HG03558 (cell line): ENCODE data around the gene MBNL1.
A peak's percentile ranks its signal among the peaks of the same experiment; 100 is the strongest.
"Not testable (repeated sequence)": the region's sequence is repeated elsewhere in the genome, so short reads cannot be mapped to it uniquely, and the experiment has no call there.

Experiments
- ATAC-seq: cut with Tn5 transposase; IDR thresholded peaks from one replicate; pipeline ENCODE4 v1.9.1; 2021; ENCODE audit warnings: moderate number of reproducible peaks; ENCODE audit not compliant: unreplicated experiment; ENCODE audit errors: extremely low read depth

Gene MBNL1

DNA sequence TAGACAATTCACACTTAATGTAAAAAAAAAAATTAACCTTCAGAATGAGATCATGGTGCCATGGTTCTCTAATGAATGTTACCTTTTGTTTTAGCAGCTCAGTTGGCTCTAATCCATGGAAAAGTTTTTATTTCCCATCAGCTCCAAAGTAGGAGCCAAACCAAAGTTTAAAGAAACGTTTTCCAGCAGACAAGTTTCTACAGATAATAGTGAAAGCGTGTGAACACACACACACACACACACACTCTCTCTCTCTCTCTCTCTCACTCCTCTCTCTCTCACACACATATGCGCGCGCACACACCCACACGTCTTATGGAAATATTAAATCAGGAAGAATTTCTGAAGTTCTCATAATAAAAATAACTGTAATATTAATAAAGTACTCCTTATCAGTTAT, 46.9 kb downstream of the MBNL1 start:
- no peak for ATAC-seq

DNA sequence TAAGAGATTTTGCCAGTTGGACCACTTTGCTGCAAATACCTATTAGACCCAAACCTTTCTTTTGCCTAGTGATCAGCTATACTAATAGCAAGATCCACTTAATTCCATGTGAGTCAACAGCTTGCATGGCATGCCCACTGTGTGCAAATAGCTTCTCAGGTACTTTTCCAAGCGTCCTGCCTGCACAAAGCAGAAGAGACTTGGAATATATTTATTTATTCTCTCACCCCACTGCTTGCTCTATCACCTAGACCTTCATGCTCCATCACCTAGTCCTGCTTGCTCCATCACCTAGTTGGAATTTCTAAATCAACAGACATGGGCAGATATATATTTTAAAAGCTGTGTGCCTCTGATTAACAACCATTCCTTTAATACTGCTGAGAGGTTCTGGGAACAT, 47.6 kb downstream of the MBNL1 start:
- no peak for ATAC-seq

DNA sequence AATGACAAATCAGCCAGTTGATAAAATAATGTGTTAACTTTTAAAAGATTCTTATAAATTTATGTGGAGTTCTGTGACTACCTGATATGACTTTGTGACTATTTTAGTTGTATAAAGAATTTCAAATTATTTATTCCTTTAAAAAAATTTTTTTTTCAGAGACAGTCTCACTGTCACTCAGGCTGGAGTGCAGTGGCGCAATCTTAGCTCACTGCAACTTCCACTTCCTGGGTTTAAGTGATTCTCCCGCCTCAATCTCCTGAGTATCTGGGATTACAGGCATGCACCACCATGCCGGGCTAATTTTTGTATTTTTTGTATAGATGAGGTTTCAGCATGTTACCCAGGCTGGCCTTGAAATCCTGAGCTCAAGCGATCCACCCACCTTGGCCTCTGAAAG, 48.5 kb downstream of the MBNL1 start:
- ATAC-seq, result no peak

DNA sequence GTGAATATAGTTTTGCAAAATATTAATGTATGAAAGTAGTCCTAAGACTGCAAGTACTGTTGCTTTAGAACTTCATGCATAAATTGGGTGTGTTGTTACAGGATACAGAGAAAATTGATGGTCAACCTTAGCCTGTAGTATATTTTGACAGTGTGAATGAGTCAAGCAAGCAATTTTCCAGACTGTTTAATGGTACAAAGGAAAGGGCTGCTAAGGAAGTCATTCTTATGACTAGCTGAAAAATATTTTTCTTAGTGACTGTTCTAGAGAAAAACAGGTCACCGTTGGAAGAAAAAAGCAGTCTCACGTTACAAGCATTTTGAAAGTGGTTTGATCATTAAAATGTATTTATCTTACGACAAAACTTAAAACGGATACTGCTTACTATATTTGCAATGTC, 49.2 kb downstream of the MBNL1 start:
- no peak for ATAC-seq

DNA sequence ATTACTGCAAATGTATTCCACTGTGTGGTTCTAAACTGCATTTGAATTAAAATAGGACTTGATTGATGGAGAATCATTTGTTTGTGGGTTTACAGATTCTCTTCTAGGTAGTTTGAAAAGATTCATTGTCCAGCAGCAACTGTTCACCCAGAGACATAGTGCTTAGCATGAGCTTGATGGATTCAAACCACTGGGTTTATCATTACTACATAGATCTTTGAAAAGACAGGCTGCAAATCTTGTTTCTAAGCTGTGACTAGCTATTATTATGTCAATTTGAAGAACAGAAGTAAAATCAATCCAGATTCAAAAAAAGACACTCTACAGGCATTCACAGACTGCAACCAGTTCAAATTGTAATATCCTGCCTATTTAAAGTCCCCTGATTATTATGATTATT, 49.8 kb downstream of the MBNL1 start:
- ATAC-seq, result no peak

DNA sequence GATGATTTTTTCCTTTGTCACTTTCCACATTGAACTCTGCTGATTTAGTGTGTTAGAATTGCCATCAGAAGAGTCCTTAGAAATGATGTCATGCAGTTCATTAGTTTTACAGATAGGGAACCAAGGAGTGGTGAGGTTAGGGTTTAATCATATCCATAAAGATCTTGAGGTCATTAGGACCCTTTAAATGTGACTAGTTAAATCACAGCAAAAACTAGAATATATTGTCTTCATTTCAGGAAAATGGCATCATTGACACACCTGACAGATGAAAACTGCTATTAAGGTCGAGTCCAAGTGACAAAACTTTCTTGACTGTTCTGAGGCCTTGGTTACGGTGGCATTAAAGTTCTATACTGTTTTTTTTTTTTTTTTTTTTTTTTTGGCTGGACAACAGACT, 50.5 kb downstream of the MBNL1 start:
- no peak for ATAC-seq

DNA sequence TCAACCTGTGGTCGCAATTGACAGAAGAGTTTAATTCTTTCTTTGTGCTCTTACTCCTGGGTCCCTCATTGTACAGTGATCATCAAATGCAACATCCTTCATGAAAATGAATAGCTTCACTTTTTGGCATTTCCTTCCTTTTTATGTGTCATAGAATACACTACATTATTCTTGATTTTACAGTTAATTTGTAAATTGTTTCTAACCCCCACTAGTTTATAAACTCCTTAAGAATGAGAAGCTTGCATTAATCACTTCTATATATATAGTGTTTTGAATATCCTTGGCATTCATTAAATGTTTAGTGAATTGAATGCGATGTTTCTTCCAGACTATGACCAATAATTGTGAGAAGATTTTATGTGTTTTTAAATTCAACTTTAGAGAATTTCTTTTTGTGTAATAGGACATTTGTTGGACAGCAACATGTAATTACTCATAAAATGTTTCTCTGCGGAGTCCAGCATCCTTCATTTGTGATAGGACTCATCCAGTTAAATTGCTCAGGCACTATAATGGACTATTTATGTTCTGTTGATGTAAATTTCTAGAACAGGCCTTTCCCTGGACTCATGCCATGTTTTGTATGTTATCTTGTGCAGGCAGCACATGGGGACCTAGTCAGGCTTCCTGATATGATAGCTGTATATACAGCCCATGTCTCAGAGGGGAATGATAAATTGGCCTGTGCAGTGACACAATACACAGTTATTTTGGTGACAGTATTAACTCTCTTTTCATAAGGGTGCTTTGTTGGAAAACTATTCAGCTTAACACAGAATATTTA, 51.3 kb downstream of the MBNL1 start:
- ATAC-seq, result no peak

DNA sequence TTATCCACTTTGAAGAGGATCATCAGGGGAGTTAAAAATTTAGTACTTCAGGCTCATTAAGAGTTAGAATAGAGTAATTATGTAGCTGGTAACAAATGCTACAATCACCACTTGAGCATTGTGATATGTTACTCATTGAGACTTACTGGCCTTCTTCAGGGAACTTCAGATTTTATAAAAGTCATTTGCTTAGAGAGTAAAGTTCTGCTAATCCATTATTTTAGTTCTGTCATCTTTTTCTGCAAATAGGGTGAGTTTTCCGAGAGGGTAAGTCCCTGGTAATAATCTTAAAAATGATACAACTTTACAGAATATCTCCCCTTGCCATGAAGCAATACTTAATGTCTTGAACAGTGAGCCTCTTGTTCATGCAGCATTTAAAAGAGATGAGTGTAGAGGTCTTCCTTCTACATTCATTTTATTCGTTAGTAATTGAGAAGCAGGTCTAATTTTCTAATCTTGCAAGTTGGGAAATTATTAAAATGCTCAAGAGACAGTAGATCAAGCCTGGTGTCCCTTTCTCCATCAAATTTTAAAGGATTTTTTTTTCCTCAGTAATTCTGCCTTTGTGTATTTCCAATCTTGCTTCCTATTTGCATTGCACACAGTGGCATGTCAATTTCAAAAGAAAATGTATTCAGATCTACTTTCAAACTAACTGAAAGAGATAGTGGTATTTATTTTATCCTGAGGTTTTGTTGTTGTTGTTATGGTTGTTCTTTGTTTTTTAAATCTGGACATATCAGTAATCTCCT, 52.6 kb downstream of the MBNL1 start:
- ATAC-seq, result no peak

DNA sequence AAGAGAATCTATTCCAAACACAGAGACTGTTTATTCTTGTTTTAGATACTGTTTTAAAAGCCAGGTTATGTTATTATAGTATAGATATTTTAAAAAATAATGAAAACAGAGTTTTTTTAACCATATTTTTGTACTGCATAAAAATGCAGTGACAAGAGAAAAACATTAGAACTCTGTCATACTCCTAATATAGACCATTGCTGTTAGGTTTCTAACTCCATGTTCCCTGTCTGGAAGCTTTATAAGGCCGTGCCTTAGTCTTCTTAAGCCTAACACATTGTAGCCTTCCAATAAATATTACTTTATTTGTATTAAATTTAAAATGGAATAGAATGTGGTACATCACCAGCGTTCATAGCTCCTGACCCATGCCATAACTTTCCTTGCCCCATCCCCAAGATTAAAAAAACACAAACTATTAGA, 53.2 kb downstream of the MBNL1 start:
- ATAC-seq, result no peak

DNA sequence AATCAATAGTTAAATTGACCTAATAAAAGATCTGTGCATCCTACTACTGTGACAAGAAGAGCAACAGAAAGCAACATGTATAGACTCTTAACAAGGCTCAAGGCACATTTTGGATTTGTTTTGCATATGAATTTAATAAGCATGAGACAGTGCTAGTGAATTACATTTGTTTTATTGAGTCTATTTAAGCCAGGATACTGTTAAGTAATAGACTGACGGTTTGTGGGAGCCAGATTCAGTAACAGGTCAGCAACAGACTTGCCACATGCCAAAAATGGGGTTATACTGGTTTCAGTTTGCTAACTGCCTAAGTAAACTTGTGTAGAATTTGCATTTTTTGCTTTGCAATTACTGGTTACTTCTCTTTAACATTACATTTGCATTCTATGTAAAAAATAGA, 54.0 kb downstream of the MBNL1 start:
- ATAC-seq, result no peak

DNA sequence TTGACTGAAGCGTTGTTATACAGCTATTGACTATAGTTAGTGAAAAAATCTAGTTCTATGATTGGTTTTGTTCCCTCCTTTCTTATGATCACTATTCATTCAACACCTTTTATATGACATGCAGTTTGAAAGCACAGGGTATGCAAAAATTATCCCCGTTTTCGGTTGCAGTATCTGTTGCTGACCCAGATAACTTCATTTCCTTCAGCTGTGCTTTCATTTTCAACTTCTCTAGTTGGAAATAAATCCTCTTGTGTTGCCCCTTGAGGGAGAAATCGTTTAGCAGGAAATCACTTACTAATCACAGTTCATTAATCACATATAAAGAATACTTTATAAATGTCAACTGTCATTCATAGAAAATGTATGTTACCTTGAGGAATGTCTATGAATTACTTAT, 55.1 kb downstream of the MBNL1 start:
- peak; percentile 54 for ATAC-seq

DNA sequence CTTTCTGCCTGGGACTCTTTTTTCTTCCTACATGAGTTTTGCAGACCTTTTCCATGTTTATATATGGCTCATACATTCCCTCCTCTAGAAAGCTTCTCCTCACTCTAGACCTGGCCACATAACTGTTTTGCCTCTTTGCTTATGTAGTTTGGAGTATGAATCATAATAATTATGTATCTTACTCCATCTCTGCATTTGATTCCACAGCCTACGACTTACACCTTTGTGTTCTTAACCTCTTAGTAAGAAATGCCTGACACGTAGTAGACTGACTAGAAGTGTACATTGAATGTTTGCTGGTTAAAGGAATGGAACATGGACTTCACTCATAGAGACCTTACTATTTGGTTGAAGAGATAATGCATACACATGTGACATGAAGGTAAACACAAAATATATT, 56.4 kb downstream of the MBNL1 start:
- ATAC-seq, result no peak

DNA sequence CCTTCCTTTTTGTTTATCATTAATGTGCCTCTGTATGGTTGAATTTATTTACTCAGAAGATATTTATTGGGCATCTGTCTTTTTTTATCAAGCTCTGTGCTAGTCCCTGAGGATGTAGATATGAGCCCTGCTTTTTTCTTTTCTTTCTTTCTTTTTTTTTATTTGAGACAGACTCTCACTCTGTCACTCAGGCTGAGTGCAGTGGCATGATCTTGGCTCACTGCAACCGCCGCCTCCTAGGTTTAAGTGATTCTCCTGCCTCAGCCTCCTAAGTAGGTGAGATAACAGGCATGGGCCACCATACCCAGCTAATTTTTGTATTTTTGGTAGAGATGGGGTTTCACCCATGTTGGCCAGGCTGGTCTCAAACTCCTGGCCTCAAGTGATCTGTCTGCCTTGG, 58.5 kb downstream of the MBNL1 start:
- ATAC-seq, result no peak

DNA sequence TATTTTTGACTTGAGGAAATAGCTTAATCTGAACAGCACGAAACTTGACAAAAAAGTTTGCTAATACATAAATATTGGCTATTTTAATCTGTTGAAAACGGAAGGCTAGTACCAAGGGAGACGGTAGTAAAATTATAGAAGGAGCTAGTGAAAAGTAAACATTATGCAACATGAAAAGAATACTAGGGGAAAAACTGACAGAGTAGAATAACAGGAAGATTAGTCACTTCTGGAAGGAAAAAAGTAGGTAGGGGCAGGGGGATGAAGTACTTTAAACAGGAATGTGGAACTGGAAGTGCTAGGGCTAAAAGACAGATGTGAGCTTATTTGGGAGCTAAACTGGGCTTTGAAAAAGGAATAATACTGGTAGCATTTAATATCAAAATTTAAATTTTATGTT, 60.1 kb downstream of the MBNL1 start:
- no peak for ATAC-seq

DNA sequence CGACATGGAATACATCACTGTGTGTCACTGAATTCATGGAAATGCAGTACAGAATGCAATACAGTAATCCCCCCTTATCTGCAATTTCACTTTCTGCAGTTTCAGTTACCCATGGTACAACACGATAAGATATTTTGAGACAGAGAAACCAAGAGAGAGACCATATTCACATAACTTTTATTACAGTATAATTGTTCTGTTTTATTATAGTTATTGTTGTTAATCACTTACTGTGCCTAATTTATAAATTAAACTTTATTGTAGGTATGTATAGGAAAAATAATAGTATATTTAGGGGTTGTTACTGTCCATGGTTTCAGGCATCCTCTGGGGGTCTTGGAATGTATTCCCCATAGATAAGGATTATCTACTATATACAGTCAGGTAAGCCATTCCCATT, 61.8 kb downstream of the MBNL1 start:
- ATAC-seq, result no peak

DNA sequence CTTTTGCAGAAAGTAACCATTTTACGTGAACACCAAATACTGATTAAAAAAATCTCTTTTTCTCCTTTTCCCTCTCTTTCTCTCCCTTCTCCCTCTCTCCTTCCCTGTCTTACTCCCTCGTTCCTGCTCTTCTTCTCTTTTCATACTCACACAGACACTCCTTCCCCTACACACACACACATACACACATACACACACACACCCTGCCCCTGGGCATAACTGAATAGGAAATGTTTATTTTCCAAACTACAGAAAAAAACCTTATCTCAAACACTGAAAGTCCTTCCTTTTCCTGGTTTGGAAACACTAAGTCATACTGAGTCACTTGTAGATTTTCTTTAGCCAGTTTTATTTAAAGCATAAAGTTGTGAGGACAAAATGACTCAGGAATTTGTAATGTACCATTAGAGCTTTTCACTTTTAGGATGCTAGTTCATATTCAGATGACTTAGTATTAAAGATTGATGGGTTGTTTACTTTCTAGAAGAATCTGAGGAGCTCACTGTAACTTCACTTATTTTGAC, 62.4 kb downstream of the MBNL1 start:
- ATAC-seq, result no peak

DNA sequence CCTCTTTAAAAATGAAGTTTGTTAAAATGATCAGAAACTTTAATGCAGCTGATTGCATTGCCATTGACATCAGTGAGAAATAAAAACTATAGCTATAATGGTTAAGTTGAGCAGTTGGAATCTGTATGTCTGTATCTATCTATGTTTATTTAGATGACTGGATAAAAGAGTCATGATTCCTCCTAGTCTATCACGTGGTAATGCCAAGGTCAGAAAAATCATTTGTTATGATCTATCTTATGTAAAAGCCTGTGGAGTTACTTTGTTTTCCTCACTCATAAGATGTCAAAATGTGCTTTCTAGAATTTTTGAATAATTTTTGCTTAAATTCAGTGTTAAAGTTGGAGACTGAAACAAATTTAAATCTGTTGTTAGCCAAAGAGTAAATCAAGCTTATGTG, 63.3 kb downstream of the MBNL1 start:
- ATAC-seq, result no peak

DNA sequence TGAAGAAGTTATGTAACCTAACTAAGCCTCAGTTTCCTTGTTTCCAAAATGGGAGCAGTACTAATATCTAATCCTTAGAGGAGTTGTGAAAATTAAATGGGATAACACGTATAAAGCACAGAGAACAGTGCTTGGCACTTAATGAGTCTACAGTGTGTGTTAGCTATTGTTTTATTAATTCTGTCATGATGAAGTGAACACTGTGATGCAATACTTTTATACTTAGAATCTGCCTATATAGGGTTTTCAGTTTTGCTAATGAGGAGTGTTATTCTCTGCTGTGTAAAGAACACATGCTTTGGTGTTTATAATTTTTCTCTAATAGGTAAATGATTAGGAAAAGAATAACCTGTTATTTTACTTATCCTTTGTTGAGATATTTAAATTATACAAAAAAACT, 65.2 kb downstream of the MBNL1 start:
- ATAC-seq, result no peak

DNA sequence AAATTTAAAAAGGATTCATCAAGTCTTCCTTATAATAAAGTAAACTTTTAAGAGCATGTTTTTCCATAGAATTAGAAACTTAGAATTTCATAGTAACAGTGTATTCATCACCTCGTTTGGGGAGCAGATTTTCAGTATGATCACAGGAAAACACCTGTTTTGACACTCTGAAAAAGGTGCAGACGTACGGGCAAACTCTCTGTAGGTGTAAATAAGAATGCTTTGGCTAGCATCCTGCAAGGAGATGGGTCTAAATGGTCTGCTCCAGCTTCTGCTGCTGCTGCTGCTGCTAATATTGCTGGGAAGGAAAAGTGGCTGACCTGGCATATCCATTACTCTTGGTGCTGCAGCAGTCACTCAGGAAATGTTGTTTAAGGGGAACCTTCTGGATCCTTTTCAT, 66.0 kb downstream of the MBNL1 start:
- ATAC-seq, result no peak

DNA sequence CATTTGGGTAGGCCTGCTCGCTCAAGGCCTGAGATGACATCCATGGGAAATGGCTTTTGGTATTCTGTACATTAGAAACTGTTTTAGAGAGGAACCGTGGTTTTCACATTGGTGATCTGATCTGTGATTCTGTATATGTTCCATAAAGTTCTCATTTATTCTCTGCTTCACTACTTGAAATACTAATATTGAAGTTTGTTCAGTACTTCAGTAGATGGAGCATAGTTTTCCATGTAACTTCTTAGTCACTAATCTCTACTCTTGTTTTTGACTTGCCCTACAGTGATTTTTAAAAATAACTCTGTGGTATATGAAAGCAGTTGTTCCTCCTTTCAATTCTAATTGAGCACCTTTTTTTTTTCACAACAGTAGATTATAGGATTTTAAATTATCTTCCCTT, 66.5 kb downstream of the MBNL1 start:
- no peak for ATAC-seq

DNA sequence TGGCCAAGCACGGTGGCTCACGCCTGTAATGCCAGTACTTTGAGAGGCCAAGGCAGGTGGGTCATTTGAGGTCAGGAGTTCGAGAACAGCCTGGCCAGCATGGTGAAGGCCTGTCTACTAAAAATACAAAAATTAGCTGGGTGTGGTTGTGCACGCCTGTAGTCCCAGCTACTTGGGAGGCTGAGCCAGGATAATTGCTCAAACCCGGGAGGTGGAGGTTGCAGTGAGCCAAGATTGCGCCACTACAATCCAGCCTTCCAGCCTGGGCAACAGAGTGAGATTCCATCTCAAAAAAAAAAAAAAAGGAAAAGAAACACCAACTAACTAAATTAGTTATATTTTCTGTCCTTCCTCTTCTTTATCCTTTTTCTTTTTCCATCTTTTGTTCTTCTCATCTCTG, 68.6 kb downstream of the MBNL1 start:
- not testable (repeated sequence) for ATAC-seq
